PC-9 (cell line): Measurements from ENCODE around the gene SLC22A15.

ENCODE experiments used
- CTCF ChIP-seq: fragments of 200-600 bp; sonication (generic); conservative IDR thresholded peaks from 2 replicates; pipeline ENCODE4 v1.6.1; 2017; ENCODE audit warnings: mixed run types, antibody characterized with exemption, mild to moderate bottlenecking, moderate library complexity
- EZH2 ChIP-seq: fragments of 200-600 bp; sonication (generic); IDR thresholded peaks from 2 replicates; pipeline ENCODE4 v1.8.0; 2017; ENCODE audit warnings: antibody characterized with exemption, low read depth

GRCh38 chr1:116096013-116096618 is 119.8 kb downstream of the SLC22A15 start:
- no peak for TF ChIP-seq EZH2
- TF ChIP-seq CTCF: no peak
